ENCODE data around the gene NCOA4.
"Not testable (repeated sequence)": the region's sequence is repeated elsewhere in the genome, so short reads cannot be mapped to it uniquely, and the experiment has no call there.

Gene NCOA4

DNA sequence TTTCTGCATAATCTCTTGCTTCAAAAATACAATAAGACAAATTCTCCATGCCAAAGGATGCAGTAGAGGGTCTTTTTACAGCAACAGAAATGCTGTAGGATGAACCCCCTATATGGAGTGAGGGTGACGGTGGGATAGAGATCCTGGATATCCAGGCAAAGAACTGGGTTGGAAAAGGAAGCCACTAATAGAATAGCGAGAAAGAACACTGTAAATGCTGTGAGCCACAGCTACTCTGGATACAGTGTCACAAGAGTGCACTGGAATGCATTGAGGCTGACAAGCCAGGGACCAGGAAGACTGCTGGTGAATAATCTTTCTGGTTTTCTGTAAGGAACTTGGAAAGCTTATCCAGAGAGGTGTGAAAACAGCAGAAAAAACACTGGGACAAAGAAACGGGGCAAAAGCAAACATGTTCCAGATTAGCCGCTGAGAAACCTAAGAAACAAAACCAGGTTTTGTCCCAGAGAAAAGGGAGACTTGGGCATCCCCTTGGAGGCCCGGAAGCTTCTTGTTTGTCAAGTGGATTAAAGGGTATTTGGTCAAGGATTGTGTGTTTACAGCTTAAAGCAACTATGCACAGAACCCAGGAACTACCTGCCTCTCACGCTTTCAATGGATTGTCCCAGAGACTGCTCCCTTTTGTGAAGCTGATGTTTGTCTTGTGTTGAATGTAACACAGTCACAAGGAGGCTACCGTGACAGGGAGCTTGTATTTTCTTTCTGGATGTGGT lies 21.8 kb upstream of the NCOA4 start:
- no peak for DNase-seq (ENCODE audit: low spot score)

DNA sequence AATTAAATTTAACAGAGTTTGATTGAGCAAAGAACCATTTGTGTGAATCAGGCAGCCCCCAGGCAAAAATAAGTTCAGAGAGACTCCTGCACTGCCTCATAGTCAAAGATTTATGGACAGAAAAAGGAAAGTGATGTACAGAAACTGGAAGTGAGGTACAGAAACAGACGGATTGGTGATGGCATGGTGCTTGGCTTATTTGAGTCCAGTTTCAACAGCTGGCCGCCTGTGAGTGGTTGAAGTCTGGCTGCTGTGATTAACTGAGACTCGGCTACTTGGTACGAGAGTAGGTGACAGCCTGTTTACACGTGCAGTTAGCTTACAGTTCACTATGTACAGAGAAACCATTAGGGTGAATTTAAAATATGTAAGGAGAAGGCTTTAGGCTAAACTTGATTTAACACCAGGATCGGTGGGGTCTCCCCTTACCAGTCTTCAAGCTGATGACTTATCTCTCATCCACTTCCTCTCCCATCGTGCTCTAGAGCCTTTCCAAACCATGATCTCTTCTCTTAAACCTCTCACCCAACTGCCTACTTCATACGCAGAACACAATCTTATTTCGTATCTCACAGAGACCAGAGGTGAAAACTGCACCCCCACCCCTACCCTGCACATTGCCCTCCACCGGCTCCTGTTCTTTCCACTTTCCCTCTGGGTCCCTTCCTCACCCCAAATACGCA lies 20.7 kb upstream of the NCOA4 start:
- DNase-seq (ENCODE audit: low spot score) = no peak

DNA sequence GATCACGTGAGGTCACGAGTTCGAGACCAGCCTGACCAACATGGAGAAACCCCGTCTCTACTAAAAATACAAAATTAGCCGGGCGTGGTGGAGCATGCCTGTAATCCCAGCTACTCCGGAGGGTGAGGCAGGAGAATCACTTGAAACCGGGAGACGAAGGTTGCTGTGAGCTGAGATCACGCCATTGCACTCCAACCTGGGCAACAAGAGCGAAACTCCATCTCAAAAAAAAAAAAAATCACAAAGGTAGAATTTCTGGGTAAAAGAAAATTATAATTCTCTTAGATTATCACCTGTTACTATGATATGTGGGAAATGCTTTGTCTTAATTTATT lies 19.0 kb upstream of the NCOA4 start:
- not testable (repeated sequence) for DNase-seq (ENCODE audit: low spot score)

DNA sequence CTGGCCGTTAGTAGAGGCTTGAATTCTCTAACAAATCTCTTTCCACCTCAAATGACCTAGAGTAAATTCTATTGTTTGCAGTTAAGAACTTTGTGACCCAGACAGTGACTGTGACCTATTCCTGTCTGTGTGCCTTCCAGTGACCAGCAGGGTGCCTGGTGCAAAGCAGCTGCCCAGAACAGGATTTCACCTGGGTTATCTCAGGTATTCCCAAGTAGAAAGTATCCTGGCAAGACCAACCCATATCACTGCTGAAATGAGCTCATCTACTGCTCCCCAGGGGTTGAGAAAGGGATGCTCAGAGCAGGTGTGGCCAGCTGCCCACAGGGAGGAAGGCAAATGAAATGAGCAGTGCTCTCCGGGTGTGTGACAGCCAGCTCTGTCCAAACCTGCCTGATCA lies 17.7 kb upstream of the NCOA4 start:
- DNase-seq (ENCODE audit: low spot score) = no peak

DNA sequence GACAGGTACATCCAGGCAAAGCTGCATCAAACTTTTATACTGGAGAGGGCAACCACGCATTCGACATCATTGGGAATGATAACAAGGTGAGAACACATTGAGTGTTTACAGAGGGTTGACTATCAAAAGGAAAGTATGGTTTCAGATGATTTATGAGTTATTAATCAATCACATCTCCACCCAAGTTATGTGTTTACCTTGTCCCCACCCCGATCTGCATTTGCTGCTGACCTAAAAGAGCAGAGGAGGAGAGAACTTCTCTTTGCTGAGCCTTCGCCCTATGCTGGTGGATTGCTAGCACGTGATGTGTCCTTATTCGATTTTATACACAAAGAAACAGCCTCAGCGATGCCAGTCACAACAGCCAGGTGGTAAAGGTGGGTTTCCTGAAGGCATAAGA lies 15.8 kb upstream of the NCOA4 start, which contains the start of gene MSMB:
MSMB (minus strand) TSS at position 9 of the 400 bp plus-strand sequence. CDS start 32 bp downstream, outside the sequence.
- no peak for DNase-seq (ENCODE audit: low spot score)

DNA sequence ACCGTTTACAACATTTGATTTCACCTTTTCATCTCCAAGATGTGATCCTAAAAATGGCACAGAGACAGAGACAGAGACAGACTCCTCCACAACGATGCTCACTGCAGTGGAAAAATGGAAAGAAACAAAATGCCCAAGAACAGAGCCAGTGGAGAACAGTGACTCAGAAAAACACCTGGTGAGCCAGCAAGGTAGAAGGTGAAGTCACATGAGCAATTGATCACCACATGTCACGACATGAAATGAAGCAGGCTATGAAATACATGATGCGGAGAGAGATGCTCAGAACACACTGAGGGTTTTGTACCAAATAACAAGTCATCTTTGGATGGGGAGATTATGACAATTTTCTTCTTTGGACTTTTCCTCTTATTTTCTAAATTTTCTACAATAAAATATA lies 12.1 kb upstream of the NCOA4 start:
- no peak for DNase-seq (ENCODE audit: low spot score)

DNA sequence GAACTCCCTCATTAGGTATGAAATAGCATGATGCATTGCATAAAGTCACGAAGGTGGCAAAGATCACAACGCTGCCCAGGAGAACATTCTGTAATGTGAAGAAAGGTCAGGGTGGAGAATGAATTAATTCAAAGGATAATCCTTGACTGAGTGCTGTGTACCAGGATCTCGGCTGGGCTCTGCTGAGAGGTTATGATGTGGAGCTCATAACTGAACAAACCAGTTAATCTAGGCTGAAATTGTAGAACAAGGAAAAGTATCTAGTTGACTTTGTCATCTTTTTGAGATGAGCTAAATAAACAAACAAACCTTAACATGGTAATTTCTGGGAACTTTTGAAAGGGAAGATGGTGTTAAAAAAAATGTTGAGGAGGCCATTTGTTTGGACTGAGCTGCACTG lies 9.6 kb upstream of the NCOA4 start:
- no peak for DNase-seq (ENCODE audit: low spot score)

DNA sequence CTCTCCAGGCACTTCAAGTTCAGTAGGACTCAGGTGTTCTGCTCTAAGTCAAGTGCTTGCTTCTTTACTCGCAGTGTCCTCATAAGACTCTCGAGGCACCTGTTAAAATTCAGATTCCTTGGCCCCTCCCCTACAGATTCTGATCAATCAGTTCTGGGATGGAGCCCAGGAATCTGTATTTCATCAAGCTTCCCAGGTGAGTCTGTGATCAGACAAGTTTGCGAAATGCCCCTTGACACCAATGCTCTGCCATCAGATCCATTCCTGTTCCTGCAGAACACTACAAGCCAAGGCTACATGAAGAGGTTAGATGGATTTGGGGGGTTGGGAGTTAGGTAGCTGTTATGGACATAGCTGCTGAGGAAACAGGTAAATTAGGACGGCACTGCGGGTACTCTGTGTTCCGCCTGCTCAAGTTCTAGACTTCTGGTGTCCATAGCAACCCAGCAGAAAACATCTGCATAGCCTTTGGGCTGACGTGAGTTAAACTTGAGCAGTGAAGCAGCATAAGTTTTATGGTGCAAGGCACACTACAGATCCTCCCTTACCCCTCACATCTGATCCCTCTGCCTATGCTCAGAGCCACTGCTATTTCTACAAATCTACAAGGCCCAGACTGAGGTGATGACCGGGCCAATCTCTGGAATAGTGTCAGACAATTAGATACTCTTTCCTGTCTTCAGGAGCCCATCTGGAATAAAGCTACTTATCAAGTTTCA lies 6.8 kb upstream of the NCOA4 start:
- DNase-seq (ENCODE audit: low spot score) = no peak

DNA sequence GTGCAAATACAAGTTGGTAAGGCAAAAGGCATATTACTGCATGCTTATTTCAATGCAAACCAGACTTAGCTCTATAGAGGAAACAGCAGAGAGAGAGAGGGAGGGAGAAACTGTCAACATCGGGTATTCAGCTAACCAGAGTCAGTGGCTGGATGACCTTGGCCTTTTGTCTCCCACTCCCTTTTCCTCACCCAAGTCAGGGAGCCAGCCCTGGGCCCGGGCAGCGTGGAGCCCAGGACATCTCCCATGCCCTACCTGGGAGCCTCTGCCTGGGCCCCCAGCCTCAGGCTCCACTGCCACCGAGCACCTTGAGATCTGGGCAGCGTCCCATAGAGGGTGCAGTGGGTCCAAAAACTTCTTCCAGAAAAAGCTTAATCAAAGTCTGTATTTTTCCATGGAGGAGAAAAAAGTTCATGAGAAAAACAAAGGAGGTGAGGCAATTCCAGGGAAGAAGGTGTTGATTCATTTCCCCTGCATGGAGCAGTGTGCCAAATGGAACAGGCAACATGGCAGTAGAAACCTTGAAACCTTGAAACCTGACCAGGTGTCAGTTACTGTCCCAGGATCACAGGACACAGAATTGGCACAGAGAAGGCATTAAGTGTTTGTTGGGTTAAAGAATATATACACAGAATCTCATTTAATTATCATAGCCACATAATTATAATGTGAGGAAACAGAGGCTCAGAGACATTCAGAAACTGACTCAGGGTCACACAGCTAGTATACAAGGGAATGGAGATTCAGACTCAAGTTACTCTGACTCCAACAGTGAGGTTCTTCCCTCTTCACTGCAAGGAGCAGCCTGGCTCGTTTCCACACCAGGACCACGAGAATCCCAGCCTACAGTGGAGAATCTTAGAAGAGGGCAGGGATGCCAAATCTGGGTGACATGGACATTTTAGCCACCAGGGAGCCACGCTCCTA lies 5.8 kb upstream of the NCOA4 start:
- no peak for DNase-seq (ENCODE audit: low spot score)

DNA sequence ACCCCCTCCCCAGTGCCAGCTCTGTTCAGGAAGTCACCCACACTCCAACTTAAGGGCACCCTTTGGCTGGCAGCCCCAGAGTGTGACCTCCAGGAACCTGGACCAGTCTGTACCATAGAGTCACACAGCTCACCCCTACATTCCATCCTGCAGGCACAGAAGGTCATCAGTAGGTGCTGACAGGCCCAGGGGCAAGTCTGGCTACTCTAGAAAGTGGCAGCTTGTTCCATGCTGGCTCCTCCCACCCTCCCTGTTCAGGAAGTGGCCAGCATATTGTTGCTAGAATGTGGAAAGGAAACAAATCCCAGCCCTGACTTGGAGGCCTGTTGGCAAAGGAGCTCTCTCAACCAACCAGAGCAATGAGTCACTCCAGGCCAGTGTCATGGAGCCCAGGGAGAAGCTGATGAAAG lies 3.2 kb upstream of the NCOA4 start:
- DNase-seq (ENCODE audit: low spot score) = no peak

DNA sequence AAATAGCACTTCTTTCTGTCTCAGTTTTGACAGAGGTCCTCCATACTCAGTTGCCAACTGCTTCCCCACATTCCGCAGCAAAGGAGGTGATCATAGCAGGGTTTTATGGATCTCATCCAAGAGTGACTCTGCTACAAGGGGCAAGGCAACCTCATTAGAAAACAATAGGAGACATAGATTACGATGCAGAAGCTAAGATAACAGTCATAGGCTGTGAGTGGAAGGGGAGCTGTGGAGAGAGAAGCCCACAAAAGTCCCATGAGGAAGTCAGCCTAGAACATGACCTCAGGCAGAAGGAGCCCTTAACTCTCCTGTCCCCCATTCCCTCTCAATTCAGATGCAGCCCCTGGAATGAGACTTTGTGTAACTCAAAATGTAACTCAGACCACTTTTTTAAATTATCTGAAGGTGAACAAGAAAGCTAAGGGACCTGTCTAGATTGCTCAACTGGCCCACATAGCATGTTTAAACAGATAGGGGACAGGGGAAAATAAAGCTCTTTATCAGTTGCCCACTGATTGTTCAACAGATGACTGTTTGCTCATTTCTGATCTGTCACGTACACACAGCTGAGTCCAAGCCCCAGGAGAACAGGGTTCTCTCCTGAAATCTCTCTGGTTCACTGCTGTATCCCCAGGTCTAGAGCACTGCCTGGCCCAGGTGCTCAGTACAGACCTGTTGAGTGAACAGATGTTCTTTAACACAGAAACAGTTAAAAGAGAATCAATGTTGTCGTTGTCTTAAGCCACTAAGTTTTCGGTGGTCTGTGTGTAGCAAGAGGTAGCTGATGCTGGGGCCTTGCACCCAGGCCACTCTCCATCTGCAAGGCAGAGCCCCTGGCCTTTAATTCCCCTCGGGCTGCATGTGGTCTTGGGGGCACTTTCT lies 1.5 kb upstream of the NCOA4 start:
- no peak for DNase-seq (ENCODE audit: low spot score)

DNA sequence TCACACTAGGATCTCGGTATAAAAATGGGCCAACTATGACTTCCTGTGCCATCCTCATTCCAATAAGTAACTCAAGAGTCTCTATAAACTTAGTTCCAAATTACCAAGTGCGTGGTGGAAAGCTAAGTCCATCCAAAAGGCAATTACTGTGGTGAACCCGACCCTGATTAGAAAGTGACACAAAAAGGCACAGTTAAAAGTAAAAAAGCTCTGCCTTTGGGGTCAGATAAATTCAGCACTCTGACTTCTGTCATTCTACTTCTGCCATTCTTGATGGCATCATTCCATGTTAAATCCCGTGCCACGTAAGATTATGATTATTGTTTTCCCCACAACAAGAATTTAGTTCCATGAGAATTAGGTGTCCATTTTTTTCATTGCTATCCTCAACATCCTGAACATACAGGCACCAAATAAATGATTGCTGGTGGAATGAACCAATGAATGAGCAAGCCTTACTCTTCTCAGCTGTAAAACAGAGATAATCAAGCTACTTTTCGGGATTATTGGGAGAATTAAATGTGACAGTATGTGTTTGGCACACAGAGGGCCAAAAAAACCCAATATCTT lies 877 bp downstream of the NCOA4 start:
- DNase-seq (ENCODE audit: low spot score) = no peak

DNA sequence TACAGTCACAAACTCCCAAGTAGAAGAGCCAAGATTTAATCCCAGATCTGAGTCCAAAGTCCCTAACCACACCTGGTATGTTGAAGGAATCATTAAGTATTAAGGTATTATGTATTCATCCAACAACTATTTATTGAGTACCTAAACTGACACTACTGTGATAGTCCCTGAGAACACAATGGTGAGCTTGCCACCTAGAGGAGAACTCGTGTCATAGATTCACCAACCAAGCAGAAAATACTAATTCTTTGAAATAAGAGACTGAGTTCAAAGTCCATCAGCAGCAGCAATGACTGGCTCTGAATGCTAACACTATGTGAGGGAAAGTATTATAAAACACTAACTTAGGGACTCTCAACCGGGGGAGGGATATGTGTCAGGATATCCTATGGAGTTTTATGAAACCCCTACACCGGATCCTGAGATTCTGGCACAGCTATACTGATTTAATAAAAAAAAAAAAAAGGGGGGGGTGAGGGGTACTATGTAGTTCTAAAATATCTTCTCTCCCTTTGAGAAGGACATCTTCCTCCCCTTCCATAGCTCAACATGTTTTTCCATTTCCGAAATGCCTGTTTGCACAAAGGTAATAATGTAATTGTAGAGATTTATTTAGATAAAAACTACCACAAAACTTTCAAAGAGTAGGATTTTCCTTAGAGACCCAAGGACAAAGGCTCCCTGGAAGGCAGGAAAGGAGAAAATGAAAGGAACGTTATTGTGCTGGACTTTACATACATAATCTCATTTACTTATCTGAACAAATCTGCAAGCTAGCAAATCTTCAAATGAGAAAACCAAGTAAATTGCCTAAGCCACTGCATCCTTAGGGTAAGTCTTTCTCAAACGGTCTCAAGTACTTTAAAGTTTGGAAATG lies 1.6 kb downstream of the NCOA4 start:
- DNase-seq (ENCODE audit: low spot score) = peak; percentile 66

DNA sequence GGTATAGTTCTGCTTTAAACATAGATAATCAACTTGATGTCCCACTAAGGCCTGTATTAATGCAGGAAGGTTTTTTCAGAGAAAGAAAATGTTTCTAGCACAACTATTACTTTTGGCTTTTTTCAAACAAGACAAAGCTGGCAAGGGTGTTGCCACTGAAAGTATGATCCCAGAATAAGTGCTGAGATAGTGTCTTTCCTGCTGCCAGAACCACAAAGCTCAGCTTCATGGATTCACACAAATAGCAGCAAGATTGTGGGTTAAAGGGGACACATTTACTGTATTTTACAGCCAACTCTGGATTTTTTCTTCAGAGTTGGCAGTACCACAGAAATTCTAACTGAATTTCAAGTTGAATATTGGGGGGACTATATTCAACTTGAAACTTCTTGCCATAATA lies 4.3 kb downstream of the NCOA4 start:
- DNase-seq (ENCODE audit: low spot score) = no peak

DNA sequence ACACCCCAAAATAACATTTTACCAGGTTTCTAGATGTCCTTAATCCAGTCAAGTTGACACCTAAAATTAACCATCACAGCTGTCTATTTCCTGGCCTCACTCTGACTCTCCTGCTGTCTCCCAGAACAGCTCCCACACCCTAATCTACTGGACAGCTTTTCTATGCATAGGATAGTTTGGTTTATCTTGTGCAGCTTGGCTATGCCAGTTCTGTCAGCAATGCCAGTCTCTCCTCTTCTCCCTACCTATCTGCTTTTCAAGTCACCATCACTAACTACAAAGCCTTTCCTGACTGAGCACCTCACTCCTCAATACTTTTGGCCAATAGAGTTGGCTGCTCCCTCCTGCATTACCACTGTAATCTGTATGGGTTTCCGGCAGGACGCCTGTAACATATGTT lies 5.0 kb downstream of the NCOA4 start:
- DNase-seq (ENCODE audit: low spot score) = no peak

DNA sequence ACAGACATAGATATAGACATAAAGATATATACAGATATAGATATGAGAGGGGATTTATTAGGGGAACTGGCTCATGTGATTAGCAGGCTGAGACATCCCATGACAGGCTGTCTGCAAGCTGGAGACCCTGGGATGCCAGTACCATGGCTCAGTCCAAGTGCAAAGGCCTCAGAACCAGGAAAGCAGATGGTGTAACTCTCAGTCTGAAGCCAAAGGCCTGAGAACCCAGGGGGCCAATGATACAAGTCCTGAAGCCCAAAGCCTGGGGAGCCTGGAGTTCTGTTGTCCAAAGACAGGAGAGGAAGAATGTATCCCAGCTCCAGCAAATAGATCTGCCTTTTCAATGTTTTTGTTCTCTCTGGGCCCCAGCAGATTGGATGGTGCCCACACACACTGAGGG lies 5.5 kb downstream of the NCOA4 start:
- no peak for DNase-seq (ENCODE audit: low spot score)

DNA sequence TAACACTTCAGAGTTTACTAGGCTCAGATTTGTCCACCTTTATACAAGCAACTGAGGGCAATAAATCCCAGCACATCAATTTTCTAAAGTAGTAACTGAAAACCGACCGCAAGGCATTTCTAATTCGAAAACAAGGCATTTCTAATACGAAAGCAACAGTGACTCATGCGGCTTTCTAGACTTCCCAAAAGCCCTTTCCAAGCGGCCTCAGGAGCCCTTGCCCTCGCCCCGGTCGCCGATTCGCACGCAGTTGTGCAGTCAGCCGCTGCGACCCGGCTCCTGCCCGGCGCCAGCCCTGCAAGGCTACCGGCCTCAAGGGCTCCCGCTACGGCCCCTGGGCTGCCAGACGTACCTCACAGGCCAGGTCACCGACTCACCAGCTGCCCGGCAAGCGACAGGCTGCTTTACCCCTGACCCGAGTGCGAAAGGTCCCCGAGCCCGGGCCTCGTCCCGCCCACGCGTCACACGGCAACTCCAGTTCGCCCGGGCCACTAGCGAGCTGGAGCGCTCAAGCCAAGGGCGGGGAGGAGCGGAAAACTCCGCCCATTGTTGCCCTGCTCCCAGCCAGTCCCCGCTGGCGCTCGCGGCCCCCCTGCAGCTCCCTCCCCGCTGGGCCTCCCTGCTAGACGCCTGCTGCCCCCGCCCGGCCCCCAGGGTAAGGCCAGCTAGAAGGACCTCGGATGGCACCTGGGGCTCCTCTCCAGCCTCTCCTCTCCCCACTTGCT lies 7.3 kb downstream of the NCOA4 start:
- DNase-seq (ENCODE audit: low spot score) = peak; percentile 83

DNA sequence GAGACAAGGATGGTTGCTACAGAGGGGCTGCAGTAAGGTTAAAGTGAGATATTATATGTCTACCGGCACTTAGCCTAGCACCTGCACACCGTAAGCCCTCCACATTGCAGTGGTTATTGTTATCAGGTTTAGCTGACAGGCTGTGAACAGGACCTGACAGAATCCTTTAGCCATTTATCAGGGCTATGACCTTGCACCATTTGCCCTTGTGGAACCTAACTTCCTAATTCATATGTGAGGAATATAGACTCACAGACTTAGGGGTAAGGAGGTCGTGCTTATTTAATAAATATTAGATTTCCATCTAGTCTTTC lies 10.1 kb downstream of the NCOA4 start:
- no peak for DNase-seq (ENCODE audit: low spot score)

Data from activated CD4-positive, alpha-beta T cell treated with anti-CD3 and anti-CD28 coated beads, Interleukin-2, Interleukin-4, amounts not matched to agents 100 ng/mL and 50 ng/mL, durations not matched to agents 16 hours and 8 hours (primary cell).